Fibroblast of peridontal ligament (primary cell): ENCODE results near the gene USP37.

ENCODE experiments used
- DNase-seq: peaks from one replicate; pipeline ENCODE4 v3.0.0-alpha.2; 2010; ENCODE audit errors: extremely low read depth

USP37 gene

GRCh38 chr2:218431878-218432277 lies 136.3 kb downstream of the USP37 start:
- DNase-seq = no peak

GRCh38 chr2:218430721-218431120 lies 137.4 kb downstream of the USP37 start:
- DNase-seq = no peak

- no peak for DNase-seq
These were observed 138.0 kb downstream of the USP37 start for GRCh38 chr2:218429911-218430692.

- no peak for DNase-seq
These were observed 139.1 kb downstream of the USP37 start for GRCh38 chr2:218428846-218429558.

- no peak for DNase-seq
These were observed 140.4 kb downstream of the USP37 start for GRCh38 chr2:218427741-218428140.

- DNase-seq = no peak
These were observed 142.6 kb downstream of the USP37 start for GRCh38 chr2:218425531-218425930.

- DNase-seq = no peak
These were observed 144.6 kb downstream of the USP37 start for GRCh38 chr2:218423584-218423983.

- DNase-seq = no peak
These were observed 145.6 kb downstream of the USP37 start for GRCh38 chr2:218422403-218423086.

GRCh38 chr2:218421027-218421426 lies 147.1 kb downstream of the USP37 start:
- DNase-seq = no peak

GRCh38 chr2:218419630-218420216 lies 148.4 kb downstream of the USP37 start:
- DNase-seq = no peak

- no peak for DNase-seq
These were observed 149.3 kb downstream of the USP37 start, which contains the start of gene VIL1 for GRCh38 chr2:218418717-218419458. Gene VIL1, plus strand, starts transcription at chr2:218419123. Its CDS starts 4,656 bp downstream, at chr2:218423779.

GRCh38 chr2:218418321-218418716 lies 149.8 kb downstream of the USP37 start:
- DNase-seq = no peak

- DNase-seq = no peak
These were observed 160.4 kb downstream of the USP37 start for GRCh38 chr2:218407717-218408116.

- peak; percentile 60 for DNase-seq
These were observed 161.1 kb downstream of the USP37 start for GRCh38 chr2:218406949-218407618.

- peak; percentile 86 for DNase-seq
These were observed 161.8 kb downstream of the USP37 start for GRCh38 chr2:218406209-218406948.

- DNase-seq = no peak
These were observed 162.4 kb downstream of the USP37 start for GRCh38 chr2:218405746-218406208.

- DNase-seq = no peak
These were observed 162.9 kb downstream of the USP37 start for GRCh38 chr2:218405086-218405745.

GRCh38 chr2:218404351-218405085 lies 163.6 kb downstream of the USP37 start:
- DNase-seq = no peak

GRCh38 chr2:218403810-218404209 lies 164.3 kb downstream of the USP37 start:
- DNase-seq = no peak
